Thyroid gland (tissue), 4 donors: Measurements from ENCODE around the gene IFFO2. TPM values are rescaled to one million over a fixed set of nuclear protein-coding genes. Genes with fewer than 3 reads are reported as not detected.
A peak's percentile ranks its signal among the peaks of the same experiment; 100 is the strongest.

Source experiments
- DNase-seq, 2 donors: peaks; one replicate each; pipeline ENCODE4 v3.0.0-alpha.2; 2019
- H3K27ac ChIP-seq, 3 donors: fragments of 200-600 bp; sonication (generic); 1 replicate in 2 of 3; 2 replicates in 1 of 3; pipeline ENCODE4 v1.5.1; 2016 to 2019; ENCODE audit warnings: mild to moderate bottlenecking in 1 of 3, moderate library complexity in 1 of 3
- H3K27me3 ChIP-seq: fragments of 200-600 bp; sonication (generic); one replicate; pipeline ENCODE4 v1.5.1; 2019
- H3K36me3 ChIP-seq, 2 donors: fragments of 200-600 bp; sonication (generic); one replicate each; pipeline ENCODE4 v1.5.1; 2016 to 2019
- H3K4me1 ChIP-seq, 2 donors: fragments of 200-600 bp; sonication (generic); one replicate each; pipeline ENCODE4 v1.5.1; 2017 to 2019
- H3K4me3 ChIP-seq, 3 donors: fragments of 200-600 bp; sonication (generic); replicated peaks in 1 of 3; 1 replicate in 2 of 3; 2 replicates in 1 of 3; pipeline ENCODE4 v1.5.1; 2016; ENCODE audit warnings: mild to moderate bottlenecking in 1 of 3
- H3K9me3 ChIP-seq: fragments of 200-600 bp; sonication (generic); one replicate; pipeline ENCODE4 v1.5.1; 2017
- CTCF ChIP-seq, 6 experiments: fragments of 200-600 bp in 3 of 6; fragments of 450-650 bp in 3 of 6; sonication (generic) in 3 of 6; IDR thresholded peaks; one replicate each; pipeline ENCODE4 v1.5.1; 2016 to 2019; ENCODE audit warnings: antibody characterized with exemption in 6 of 6, mild to moderate bottlenecking in 2 of 6, inconsistent platforms in 1 of 6, moderate library complexity in 1 of 6
- POLR2A ChIP-seq, 2 donors: fragments of 450-650 bp; IDR thresholded peaks; one replicate each; pipeline ENCODE4 v1.6.1; 2017; ENCODE audit warnings: antibody characterized with exemption in 2 of 2, mild to moderate bottlenecking in 2 of 2, moderate library complexity in 1 of 2
- WGBS, 2 donors: methylation state at CpG; one replicate each; pipeline ENCODE4 v1.1.5; 2017; 5-methylcytosine and 5-hydroxymethylcytosine counted together
- intact Hi-C: fragments of 100-400 bp; cut with DNase I; formaldehyde crosslinking; loops from one replicate; pipeline ENCODE4 v1.15.1; 2023
- total RNA-seq, 4 donors: library from RNA; depleted of rRNA; stranded (reverse); fragments of >200 nt; gene quantifications; one replicate each; pipeline ENCODE4 v1.2.3, GENCODE V29; 2016

IFFO2 gene
- total RNA-seq, 4 donors from 2014 or later, result 7.2 to 11.3 (median 10.1) TPM

- Histone ChIP-seq H3K4me1 (peaks cover 6 to 20% of the 10 kb centered on the region in 2 donors), H3K36me3 (peaks cover 8 to 12% of the 10 kb centered on the region in 2 donors), H3K27ac (peak overlapping the region in 1 of 3 donors; percentile 90), H3K4me3 (no peak overlapping the region), H3K9me3 (no peaks in the 10 kb centered on the region), H3K27me3 (no peaks in the 10 kb centered on the region)
- 85 to 97% methylated on average over 7 of the region's 7 CpGs for WGBS, 2 donors
- DNase-seq, result no peak
- intact Hi-C loops, result loop anchor here (5.0 kb wide), 2 partner anchors 37 to 157 kb away; no protein-coding TSS in a partner anchor
- TF ChIP-seq CTCF (IDR thresholded peaks at IDR 0.05), result no peak
- TF ChIP-seq POLR2A (IDR thresholded peaks at IDR 0.05), result no peak
Observed at GRCh38 chr1:18915341-18915740, 41.1 kb downstream of the IFFO2 start.

GRCh38 chr1:18913065-18913835, 43.2 kb downstream of the IFFO2 start:
- H3K27me3 ChIP-seq, result no peaks in the 10 kb centered on the region
- H3K4me1 ChIP-seq, result peaks cover 6 to 21% of the 10 kb centered on the region in 2 donors
- no peaks in the 10 kb centered on the region for H3K9me3 ChIP-seq
- 10 to 14% methylated on average over 18 to 20 of the region's 22 CpGs for WGBS, 2 donors
- H3K36me3 ChIP-seq, result peaks cover 18 to 19% of the 10 kb centered on the region in 2 donors
- intact Hi-C loops, result loop anchor here (2.0 kb wide), 1 partner anchor 58 kb away; no protein-coding TSS in a partner anchor
- DNase-seq, result peak; percentile 92 to 95
- peak overlapping the region in 1 of 3 donors; percentile 7 for H3K4me3 ChIP-seq
- TF ChIP-seq POLR2A (IDR thresholded peaks at IDR 0.05) (peak in 1 of 2 donors; percentile 48), CTCF (IDR thresholded peaks at IDR 0.05) (peak; percentile 94 to 100 (median 100))
- H3K27ac ChIP-seq, result peak overlapping the region; percentile 67 to 90 (median 90)

- WGBS, 2 donors, result 83 to 87% methylated on average over 3 of the region's 3 CpGs
- H3K36me3 ChIP-seq, result peaks cover 23 to 24% of the 10 kb centered on the region in 2 donors
- no peaks in the 10 kb centered on the region for H3K27me3 ChIP-seq
- no peak for DNase-seq
- TF ChIP-seq POLR2A (IDR thresholded peaks at IDR 0.05) (no peak), CTCF (IDR thresholded peaks at IDR 0.05) (no peak)
- intact Hi-C loops, result loop anchor here (2.0 kb wide), 1 partner anchor 58 kb away; no protein-coding TSS in a partner anchor
- H3K27ac ChIP-seq, result peak overlapping the region in 2 of 3 donors; percentile 67 to 90
- no peaks in the 10 kb centered on the region for H3K9me3 ChIP-seq
- H3K4me3 ChIP-seq, result no peak overlapping the region
- H3K4me1 ChIP-seq, result peaks cover 6 to 28% of the 10 kb centered on the region in 2 donors
Observed at GRCh38 chr1:18912550-18912949, 43.9 kb downstream of the IFFO2 start.

- Histone ChIP-seq H3K27me3 (no peaks in the 10 kb centered on the region), H3K27ac (peak overlapping the region in 1 of 3 donors; percentile 8), H3K9me3 (no peaks in the 10 kb centered on the region), H3K4me3 (no peak overlapping the region), H3K36me3 (peaks cover 23 to 24% of the 10 kb centered on the region in 2 donors), H3K4me1 (peaks cover 9 to 30% of the 10 kb centered on the region in 2 donors)
- TF ChIP-seq CTCF (IDR thresholded peaks at IDR 0.05) (no peak), POLR2A (IDR thresholded peaks at IDR 0.05) (no peak)
- no peak for DNase-seq
- WGBS, 2 donors, result 82% methylated on average over 17 of the region's 17 CpGs
- intact Hi-C loops, result loop anchor here (5.0 kb wide), 1 partner anchor 188 kb away; no protein-coding TSS in a partner anchor
Observed at GRCh38 chr1:18908911-18909771, 47.3 kb downstream of the IFFO2 start.
